Bronchial epithelial cell (primary cell): ENCODE data around the gene OPCML. TPM values are rescaled to one million over a fixed set of nuclear protein-coding genes. Genes with fewer than 3 reads are reported as not detected.

Experiments
- DNase-seq: peaks from one replicate; pipeline ENCODE4 v3.0.0-alpha.2; 2010; ENCODE audit warnings: low read depth
- FAIRE-seq: peaks from 2 replicates; lab custom pipeline; 2011; peaks lifted over from hg19 to GRCh38; lab: Jason Lieb, UNC
- H3K27me3 ChIP-seq: 2 replicates; pipeline ENCODE4 v1.5.1; 2011; ENCODE audit warnings: low read length; ENCODE audit not compliant: control insufficient read depth, insufficient read depth
- H3K36me3 ChIP-seq: 2 replicates; pipeline ENCODE4 v1.5.1; 2011; ENCODE audit warnings: low read length; ENCODE audit not compliant: control insufficient read depth, insufficient read depth
- H3K4me3 ChIP-seq: 2 replicates; pipeline ENCODE4 v1.5.1; 2011; ENCODE audit warnings: mild to moderate bottlenecking, low read depth, low read length, control low read depth
- total RNA-seq: library from RNA; depleted of rRNA; stranded (reverse); fragments of >200 nt; gene quantifications from 2 replicates; pipeline ENCODE4 v1.2.1, GENCODE V29; 2014
- TF ChIP-seq, protein P1 (sequence below): IDR thresholded peaks from 2 replicates; pipeline ENCODE4 v1.5.1; 2011; ENCODE audit warnings: mild to moderate bottlenecking, moderate library complexity, low read length, control low read depth, inconsistent platforms; ENCODE audit not compliant: insufficient read depth, severe bottlenecking

OPCML gene
- total RNA-seq, 1 donor from 2014 or later = not detected

DNA sequence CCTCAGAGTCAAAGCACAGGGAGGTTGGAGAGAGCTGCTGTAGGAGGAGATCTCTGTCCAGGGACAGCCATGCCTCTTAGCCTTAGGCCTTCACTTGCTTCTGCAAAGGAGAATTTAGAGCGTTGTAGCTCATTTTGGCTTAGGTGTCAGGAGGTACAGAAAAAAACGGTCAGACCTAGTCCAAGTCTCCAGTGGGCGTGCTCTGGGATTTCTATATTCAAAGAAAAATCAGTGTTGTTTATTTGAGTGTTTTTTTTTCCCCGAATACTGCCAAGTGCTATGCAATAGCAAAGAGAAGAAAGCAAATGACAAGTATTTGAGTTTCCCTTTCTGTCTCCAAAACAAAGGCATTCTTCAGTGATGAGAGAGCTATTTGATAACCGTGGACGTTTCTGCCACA lies 22.7 kb upstream of the OPCML start:
- TF ChIP-seq, protein P1, sequence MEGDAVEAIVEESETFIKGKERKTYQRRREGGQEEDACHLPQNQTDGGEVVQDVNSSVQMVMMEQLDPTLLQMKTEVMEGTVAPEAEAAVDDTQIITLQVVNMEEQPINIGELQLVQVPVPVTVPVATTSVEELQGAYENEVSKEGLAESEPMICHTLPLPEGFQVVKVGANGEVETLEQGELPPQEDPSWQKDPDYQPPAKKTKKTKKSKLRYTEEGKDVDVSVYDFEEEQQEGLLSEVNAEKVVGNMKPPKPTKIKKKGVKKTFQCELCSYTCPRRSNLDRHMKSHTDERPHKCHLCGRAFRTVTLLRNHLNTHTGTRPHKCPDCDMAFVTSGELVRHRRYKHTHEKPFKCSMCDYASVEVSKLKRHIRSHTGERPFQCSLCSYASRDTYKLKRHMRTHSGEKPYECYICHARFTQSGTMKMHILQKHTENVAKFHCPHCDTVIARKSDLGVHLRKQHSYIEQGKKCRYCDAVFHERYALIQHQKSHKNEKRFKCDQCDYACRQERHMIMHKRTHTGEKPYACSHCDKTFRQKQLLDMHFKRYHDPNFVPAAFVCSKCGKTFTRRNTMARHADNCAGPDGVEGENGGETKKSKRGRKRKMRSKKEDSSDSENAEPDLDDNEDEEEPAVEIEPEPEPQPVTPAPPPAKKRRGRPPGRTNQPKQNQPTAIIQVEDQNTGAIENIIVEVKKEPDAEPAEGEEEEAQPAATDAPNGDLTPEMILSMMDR = no peak
- H3K36me3 ChIP-seq = no peaks in the 10 kb centered on the region
- no peaks in the 10 kb centered on the region for H3K27me3 ChIP-seq
- FAIRE-seq (no peak), DNase-seq (no peak)
- no peak overlapping the region for H3K4me3 ChIP-seq

DNA sequence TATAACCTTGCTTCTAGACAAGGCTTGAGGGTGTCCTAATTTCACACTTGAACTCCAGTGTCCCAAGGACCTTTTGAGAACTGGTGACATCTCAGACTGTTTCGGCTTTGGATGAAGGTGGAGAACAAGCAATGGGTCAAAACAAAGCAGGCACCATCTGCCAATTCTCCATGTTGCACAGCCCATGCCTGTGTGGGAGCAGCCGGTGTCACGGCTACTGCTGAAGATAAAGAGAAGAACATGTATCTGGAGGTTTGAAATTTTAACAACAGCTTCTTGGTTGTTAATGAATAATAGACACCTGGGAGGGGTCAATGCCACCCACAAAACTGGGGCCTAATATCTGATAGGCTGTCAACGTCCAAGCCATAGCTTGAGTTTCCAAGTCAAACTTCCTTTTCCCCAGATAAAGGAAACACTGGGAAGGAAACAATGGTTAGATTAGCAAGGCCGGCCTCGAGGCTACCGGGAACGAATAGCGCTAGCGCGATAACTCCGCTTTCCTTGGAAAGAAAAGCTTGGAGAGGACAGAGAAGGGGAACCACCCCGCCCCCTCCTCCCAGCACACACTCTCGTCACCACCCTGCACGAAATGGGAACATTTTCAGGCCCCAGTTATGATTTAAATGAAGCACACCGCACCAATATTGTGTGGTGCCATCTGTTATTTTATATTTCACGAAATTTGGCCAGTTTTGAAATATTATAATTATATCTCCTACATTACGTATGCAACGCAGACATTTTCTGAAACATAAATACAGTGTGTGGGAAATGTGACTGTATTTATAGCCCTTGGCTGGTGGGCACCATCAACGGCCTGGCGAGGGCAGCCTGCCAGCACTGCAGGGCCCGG lies 21.8 kb upstream of the OPCML start:
- TF ChIP-seq, protein P1 = no peak
- Histone ChIP-seq H3K27me3 (no peaks in the 10 kb centered on the region), H3K4me3 (no peak overlapping the region), H3K36me3 (no peaks in the 10 kb centered on the region)
- DNase-seq = no peak
- no peak for FAIRE-seq

DNA sequence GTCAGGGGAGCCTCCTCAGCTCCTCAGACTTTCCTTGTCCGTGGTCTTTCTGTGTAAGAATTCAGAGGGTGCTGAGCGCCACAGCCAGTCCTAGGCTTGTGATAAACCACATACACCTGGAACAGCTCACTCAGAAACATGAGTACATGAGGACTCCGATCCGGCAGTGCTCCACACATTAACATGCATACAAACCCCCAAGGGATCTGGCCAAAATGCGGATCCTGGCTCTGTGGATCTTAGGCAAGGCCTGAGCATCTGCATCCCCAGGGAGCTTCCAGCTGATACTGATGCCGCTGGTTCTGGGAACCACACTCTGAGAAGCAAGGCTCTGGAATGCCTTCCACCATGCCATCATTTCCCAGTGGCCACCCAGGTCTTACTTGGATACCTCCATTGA lies 20.6 kb upstream of the OPCML start:
- H3K4me3 ChIP-seq = no peak overlapping the region
- no peaks in the 10 kb centered on the region for H3K36me3 ChIP-seq
- FAIRE-seq (no peak), DNase-seq (no peak)
- H3K27me3 ChIP-seq = no peaks in the 10 kb centered on the region
- TF ChIP-seq, protein P1 = no peak

DNA sequence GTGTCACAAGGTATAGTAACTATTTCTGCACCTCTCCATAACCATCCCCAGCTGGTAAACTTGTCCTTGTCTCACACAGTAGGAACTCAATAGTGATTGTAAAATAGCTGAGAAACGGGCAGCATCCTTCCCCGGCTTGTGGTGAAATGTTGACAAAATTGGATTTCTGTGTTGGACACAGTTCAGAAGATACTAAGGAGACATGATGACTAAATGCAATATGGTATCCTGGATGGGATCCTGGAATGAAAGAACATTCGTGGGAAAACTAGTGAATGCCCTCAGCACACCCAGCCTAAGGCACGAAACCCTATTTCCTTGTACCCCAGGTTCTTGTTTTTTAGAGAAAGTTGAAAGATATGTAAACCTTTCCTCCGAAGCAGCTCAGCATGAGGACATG lies 18.8 kb upstream of the OPCML start:
- no peak for FAIRE-seq
- no peaks in the 10 kb centered on the region for H3K27me3 ChIP-seq
- H3K4me3 ChIP-seq = no peak overlapping the region
- TF ChIP-seq, protein P1 = no peak
- no peak for DNase-seq
- no peaks in the 10 kb centered on the region for H3K36me3 ChIP-seq

DNA sequence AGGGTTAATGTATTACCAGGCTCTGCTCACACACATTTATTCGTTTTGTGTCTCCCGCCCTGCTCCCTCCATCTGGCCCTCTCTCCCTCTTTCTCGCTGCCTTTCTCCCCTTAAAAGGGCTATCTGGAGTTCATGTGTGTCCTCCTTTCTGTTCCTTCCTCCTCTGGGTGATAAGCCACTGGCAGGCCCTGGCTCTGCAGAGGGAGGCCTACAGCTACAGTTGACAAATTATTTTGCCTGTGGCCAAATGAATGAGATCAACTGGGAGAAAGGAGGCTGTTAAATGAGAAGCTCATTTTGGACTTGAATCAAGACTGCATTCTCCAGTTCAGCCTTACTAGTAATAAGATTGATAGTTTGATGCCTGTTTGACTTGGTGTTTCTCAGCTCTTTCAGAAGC lies 17.5 kb upstream of the OPCML start:
- FAIRE-seq (no peak), DNase-seq (no peak)
- Histone ChIP-seq H3K36me3 (no peaks in the 10 kb centered on the region), H3K27me3 (no peaks in the 10 kb centered on the region), H3K4me3 (no peak overlapping the region)
- TF ChIP-seq, protein P1 = no peak
